ENCODE results near the gene KPNA3. TPM values are rescaled to one million over a fixed set of nuclear protein-coding genes. Genes with fewer than 3 reads are reported as not detected.

Gene KPNA3
- total and polyA plus RNA-seq, 2 donors (not counting 3 experiments of a cell fraction or from before 2014, with no cell fraction given): 19.6 to 60.4 TPM

DNA sequence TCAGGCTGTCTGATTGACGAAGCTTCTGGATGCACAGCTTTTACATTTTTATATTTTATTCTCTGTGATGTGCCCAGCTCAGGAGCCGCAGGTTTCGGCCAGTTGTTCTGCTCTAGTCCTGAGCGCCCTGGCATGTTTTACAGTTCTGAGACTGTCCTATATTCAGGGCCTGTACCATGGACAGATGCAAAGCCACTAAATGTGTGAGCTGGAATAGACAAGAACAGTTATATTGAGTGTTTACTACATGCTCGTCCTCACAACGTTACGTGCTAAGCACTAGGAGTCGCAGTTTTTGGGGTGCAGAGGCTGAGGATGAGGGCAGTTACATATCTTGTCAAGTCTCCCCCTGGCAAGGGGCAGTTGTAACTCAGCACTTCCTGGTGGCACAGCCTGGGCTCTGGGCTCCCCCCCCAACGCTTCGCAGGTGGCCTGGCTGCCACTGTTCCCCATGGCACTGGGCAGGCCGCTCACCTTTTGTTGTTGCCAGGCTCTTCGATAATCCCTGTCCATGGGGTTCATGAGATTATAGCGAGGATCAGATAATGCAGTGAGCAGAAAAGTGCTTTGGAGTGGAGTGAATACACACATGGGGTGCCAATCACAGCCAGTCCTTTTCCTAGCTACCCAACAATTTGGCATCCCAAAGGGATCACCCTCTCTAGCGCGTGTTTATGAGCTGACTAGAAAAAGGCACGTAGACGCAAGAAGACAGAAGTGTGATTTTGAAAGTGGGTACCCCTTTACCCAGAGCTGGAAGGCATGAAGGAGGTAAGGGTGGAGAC, 140.7 kb downstream of the KPNA3 start:
- POLR2A ChIA-PET: no interaction called here
- Histone ChIP-seq H3K36me3 (ENCODE audit: control insufficient read depth in 2 of 2, extremely low read depth in 1 of 2, insufficient read depth in 2 of 2, low read length in 2 of 2) (no peaks in the 10 kb centered on the region), H3K79me2 (ENCODE audit: control insufficient read depth, insufficient read depth, low read length) (no peaks in the 10 kb centered on the region), H3K9ac (replicated peaks; ENCODE audit: extremely low read depth, insufficient read depth, low read length) (no peak overlapping the region), H3K4me3 (replicated peaks in 1 of 3; ENCODE audit: insufficient read depth in 1 of 3, low read depth in 1 of 3, low read length in 3 of 3) (no peak overlapping the region), H3K27ac (ENCODE audit: insufficient read depth, low read depth, low read length) (no peak overlapping the region), H3K9me1 (replicated peaks; ENCODE audit: control insufficient read depth, extremely low read depth, insufficient read depth, low read length) (no peaks in the 10 kb centered on the region), H3K4me2 (ENCODE audit: insufficient read depth, low read length) (no peak overlapping the region), H4K20me1 (replicated peaks; ENCODE audit: control insufficient read depth, extremely low read depth, insufficient read depth, low read length) (no peaks in the 10 kb centered on the region), H2AFZ (ENCODE audit: low read depth, low read length) (no peak overlapping the region), H3K4me1 (ENCODE audit: control insufficient read depth, extremely low read depth, insufficient read depth, low read length) (peaks cover 12% of the 10 kb centered on the region), H3K9me3 (replicated peaks; ENCODE audit: control insufficient read depth, insufficient read depth, low read length) (no peaks in the 10 kb centered on the region), H3K27me3 (ENCODE audit: control insufficient read depth in 2 of 2, insufficient read depth in 2 of 2, low read length in 2 of 2) (no peaks in the 10 kb centered on the region)
- DNase-seq (ENCODE audit: low read depth, low spot score) (no peak), FAIRE-seq (no peak)
- dilution Hi-C loops (cut with MboI; ENCODE audit: extremely low pct_ligation_motif_present, low sequenced_read_pairs): no loop called here
- CTCF ChIA-PET: interaction anchor here (0.6 to 1.4 kb wide), 5 partner anchors 13 to 1260 kb away, joined by 3 read pairs; no protein-coding TSS in a partner anchor
- BruUV-seq (replicated peaks): no TSS peak
- TF ChIP-seq FOS (IDR thresholded peaks at IDR 0.05; ENCODE audit: borderline replicate concordance, insufficient read depth, low read length) (no peak), MYC (IDR thresholded peaks at IDR 0.05; ENCODE audit: low read depth, low read length) (no peak), JUN (IDR thresholded peaks at IDR 0.05; ENCODE audit: borderline replicate concordance, insufficient read depth, insufficient read length, low read depth) (no peak), POLR2A (IDR thresholded peaks at IDR 0.05; ENCODE audit: low read depth, low read length) (no peak), EZH2 (IDR thresholded peaks at IDR 0.05; ENCODE audit: borderline replicate concordance, low read depth, low read length, severe bottlenecking) (no peak), POLR2AphosphoS5 (IDR thresholded peaks at IDR 0.05; ENCODE audit: insufficient read depth, low read depth, low read length) (no peak), MAX (IDR thresholded peaks at IDR 0.05; ENCODE audit: insufficient read depth, insufficient read length) (no peak), GATA2 (IDR thresholded peaks at IDR 0.05; ENCODE audit: insufficient read depth, insufficient read length, low read depth, low read length) (no peak)
- TF ChIP-seq, protein P1, sequence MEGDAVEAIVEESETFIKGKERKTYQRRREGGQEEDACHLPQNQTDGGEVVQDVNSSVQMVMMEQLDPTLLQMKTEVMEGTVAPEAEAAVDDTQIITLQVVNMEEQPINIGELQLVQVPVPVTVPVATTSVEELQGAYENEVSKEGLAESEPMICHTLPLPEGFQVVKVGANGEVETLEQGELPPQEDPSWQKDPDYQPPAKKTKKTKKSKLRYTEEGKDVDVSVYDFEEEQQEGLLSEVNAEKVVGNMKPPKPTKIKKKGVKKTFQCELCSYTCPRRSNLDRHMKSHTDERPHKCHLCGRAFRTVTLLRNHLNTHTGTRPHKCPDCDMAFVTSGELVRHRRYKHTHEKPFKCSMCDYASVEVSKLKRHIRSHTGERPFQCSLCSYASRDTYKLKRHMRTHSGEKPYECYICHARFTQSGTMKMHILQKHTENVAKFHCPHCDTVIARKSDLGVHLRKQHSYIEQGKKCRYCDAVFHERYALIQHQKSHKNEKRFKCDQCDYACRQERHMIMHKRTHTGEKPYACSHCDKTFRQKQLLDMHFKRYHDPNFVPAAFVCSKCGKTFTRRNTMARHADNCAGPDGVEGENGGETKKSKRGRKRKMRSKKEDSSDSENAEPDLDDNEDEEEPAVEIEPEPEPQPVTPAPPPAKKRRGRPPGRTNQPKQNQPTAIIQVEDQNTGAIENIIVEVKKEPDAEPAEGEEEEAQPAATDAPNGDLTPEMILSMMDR (IDR thresholded peaks at IDR 0.05; ENCODE audit: extremely low read depth in 1 of 2, insufficient read depth in 1 of 2, low read depth in 1 of 2, low read length in 2 of 2): no peak
- intact Hi-C loops (cut with micrococcal nuclease): loop anchor here (1.0 to 5.0 kb wide), 2 partner anchors 141 to 197 kb away; partner anchors contain the start of gene KPNA3
